ENCODE data around the gene CREB5.

CREB5 gene

GRCh38 chr7:28446131-28446530 is 33.8 kb downstream of the CREB5 start:
- TF ChIP-seq TEAD4 (IDR thresholded peaks at IDR 0.05), result no peak
- no peak for TF ChIP-seq TCF12 (IDR thresholded peaks at IDR 0.05; ENCODE audit: low read depth)
- no peak for TF ChIP-seq MAX (IDR thresholded peaks at IDR 0.05)
- no peak for TF ChIP-seq EP300 (IDR thresholded peaks at IDR 0.05; ENCODE audit: borderline replicate concordance)
- no peak for TF ChIP-seq CEBPB (IDR thresholded peaks at IDR 0.05)
- TF ChIP-seq CREB1 (IDR thresholded peaks at IDR 0.05; ENCODE audit: low read depth), result no peak

GRCh38 chr7:28447071-28447470 is 34.8 kb downstream of the CREB5 start:
- TF ChIP-seq YY1 (IDR thresholded peaks at IDR 0.05; ENCODE audit: low read depth) (no peak), TAF1 (IDR thresholded peaks at IDR 0.05; ENCODE audit: low read depth) (no peak), USF1 (IDR thresholded peaks at IDR 0.05) (no peak), EP300 (IDR thresholded peaks at IDR 0.05; ENCODE audit: borderline replicate concordance) (no peak), CREB1 (IDR thresholded peaks at IDR 0.05; ENCODE audit: low read depth) (no peak), ZBTB7A (IDR thresholded peaks at IDR 0.05; ENCODE audit: low read depth) (no peak), CEBPB (IDR thresholded peaks at IDR 0.05) (no peak), FOXM1 (IDR thresholded peaks at IDR 0.05; ENCODE audit: borderline replicate concordance, low read depth) (no peak), REST (IDR thresholded peaks at IDR 0.05; ENCODE audit: low read depth) (no peak), TEAD4 (IDR thresholded peaks at IDR 0.05) (no peak), RAD21 (IDR thresholded peaks at IDR 0.05; ENCODE audit: low read depth) (no peak), NFIC (IDR thresholded peaks at IDR 0.05) (no peak), EGR1 (IDR thresholded peaks at IDR 0.05) (no peak), MAX (IDR thresholded peaks at IDR 0.05) (no peak), TCF12 (IDR thresholded peaks at IDR 0.05; ENCODE audit: low read depth) (no peak)

GRCh38 chr7:28448708-28449107 is 36.4 kb downstream of the CREB5 start:
- TF ChIP-seq EP300 (IDR thresholded peaks at IDR 0.05; ENCODE audit: borderline replicate concordance) (no peak), REST (IDR thresholded peaks at IDR 0.05; ENCODE audit: low read depth) (no peak), EGR1 (IDR thresholded peaks at IDR 0.05) (no peak), FOXM1 (IDR thresholded peaks at IDR 0.05; ENCODE audit: borderline replicate concordance, low read depth) (no peak), ZBTB7A (IDR thresholded peaks at IDR 0.05; ENCODE audit: low read depth) (no peak), TEAD4 (IDR thresholded peaks at IDR 0.05) (no peak), YY1 (IDR thresholded peaks at IDR 0.05; ENCODE audit: low read depth) (no peak), NFIC (IDR thresholded peaks at IDR 0.05) (no peak), TAF1 (IDR thresholded peaks at IDR 0.05; ENCODE audit: low read depth) (no peak)

DNA sequence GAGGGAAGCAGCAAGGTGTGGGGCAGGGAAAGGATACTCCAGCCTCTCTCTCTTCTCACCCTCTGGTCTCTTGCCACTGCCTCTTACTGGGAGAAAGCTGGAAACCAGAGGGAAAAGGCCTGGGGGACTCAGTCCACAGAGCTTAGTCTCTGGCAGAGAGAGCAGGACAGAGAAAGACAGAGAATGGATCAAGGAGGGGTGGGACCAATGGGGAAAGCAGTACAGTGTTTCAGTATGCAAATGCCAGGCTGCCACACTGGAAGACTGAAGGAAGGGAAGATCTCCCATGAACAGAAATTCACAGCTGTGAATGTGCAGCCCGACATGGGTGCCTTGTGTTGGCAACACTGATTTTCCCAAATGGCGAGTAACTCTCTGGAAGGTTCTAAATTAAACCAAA is 40.4 kb downstream of the CREB5 start:
- TF ChIP-seq REST (IDR thresholded peaks at IDR 0.05; ENCODE audit: low read depth) (no peak), TCF12 (IDR thresholded peaks at IDR 0.05; ENCODE audit: low read depth) (no peak), CREB1 (IDR thresholded peaks at IDR 0.05; ENCODE audit: low read depth) (no peak), TEAD4 (IDR thresholded peaks at IDR 0.05) (no peak), CEBPB (IDR thresholded peaks at IDR 0.05) (no peak), NFIC (IDR thresholded peaks at IDR 0.05) (no peak), FOXM1 (IDR thresholded peaks at IDR 0.05; ENCODE audit: borderline replicate concordance, low read depth) (no peak)

DNA sequence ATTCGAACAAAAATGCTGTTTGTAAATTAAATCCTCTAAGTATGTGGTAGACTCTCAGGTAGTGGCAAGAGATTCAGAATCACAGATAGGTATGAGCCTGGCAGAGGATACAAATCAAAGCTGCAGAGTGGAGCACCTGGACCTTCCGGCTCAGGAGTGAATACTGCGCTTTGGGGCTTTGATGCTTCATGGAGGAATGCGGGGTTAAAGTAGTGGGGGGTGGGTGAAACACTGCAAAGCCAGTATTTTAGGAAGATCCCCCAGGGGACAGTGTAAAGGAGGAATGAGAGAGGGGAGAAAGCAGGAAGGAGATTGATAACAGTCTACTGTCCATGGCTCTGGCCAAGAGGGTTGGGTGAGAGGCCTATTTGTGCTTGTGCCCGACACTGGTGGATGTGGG is 43.2 kb downstream of the CREB5 start:
- TF ChIP-seq MAX (IDR thresholded peaks at IDR 0.05) (no peak), EP300 (IDR thresholded peaks at IDR 0.05; ENCODE audit: borderline replicate concordance) (no peak), FOXM1 (IDR thresholded peaks at IDR 0.05; ENCODE audit: borderline replicate concordance, low read depth) (no peak), EGR1 (IDR thresholded peaks at IDR 0.05) (no peak), TEAD4 (IDR thresholded peaks at IDR 0.05) (no peak), USF1 (IDR thresholded peaks at IDR 0.05) (no peak), RAD21 (IDR thresholded peaks at IDR 0.05; ENCODE audit: low read depth) (no peak), YY1 (IDR thresholded peaks at IDR 0.05; ENCODE audit: low read depth) (no peak), ZBTB7A (IDR thresholded peaks at IDR 0.05; ENCODE audit: low read depth) (no peak), TCF12 (IDR thresholded peaks at IDR 0.05; ENCODE audit: low read depth) (no peak), TAF1 (IDR thresholded peaks at IDR 0.05; ENCODE audit: low read depth) (no peak)
